A549 (cell line): ENCODE measurements around the gene SYT15. TPM values are rescaled to one million over a fixed set of nuclear protein-coding genes. Genes with fewer than 3 reads are reported as not detected.

Experiments used
- ATAC-seq, 2 experiments: fragments of 200-7000 bp in 1 of 2; fragments of >200 bp in 1 of 2; cut with Nextera tagmentation in 1 of 2; cut with Tn5 transposase in 1 of 2; 3 replicates each; pipeline versions ENCODE4 v1.8.0 to v1.9.1; 2018 to 2020; ENCODE audit warnings: mild to moderate bottlenecking in 1 of 2, moderate library complexity in 1 of 2
- CTCF ChIA-PET: fragments of 300-600 bp; sonication (Branson Sonifier 250); formaldehyde crosslinking; extraction: SDS; loops from one replicate; lab custom pipeline; 2021; ENCODE audit warnings: antibody characterized with exemption, inconsistent platforms; lab: Yijun Ruan, JAX
- POLR2A ChIA-PET: fragments of 350-600 bp; formaldehyde crosslinking; extraction: SDS; loops from one replicate; lab custom pipeline; 2021; ENCODE audit warnings: antibody characterized with exemption, inconsistent platforms; lab: Yijun Ruan, JAX
- DNase-seq, 2 experiments: peaks; one replicate each; pipeline versions ENCODE4 v3.0.0 to v3.0.0-alpha.2; 2011 to 2016; ENCODE audit warnings: low read depth in 1 of 2, low spot score in 1 of 2
- FAIRE-seq: peaks from 2 replicates; lab custom pipeline; 2011; peaks lifted over from hg19 to GRCh38; lab: Jason Lieb, UNC
- H3K27ac ChIP-seq, 2 experiments: fragments of >200 bp; sonication (Bioruptor Twin); formaldehyde crosslinking; 3 replicates each; pipeline ENCODE4 v1.5.1; 2016 to 2017
- H3K4me1 ChIP-seq: fragments of >200 bp; sonication (Bioruptor Twin); formaldehyde crosslinking; 3 replicates; pipeline ENCODE4 v1.6.1; 2016
- H3K4me2 ChIP-seq: fragments of >200 bp; sonication (Bioruptor Twin); formaldehyde crosslinking; 3 replicates; pipeline ENCODE4 v1.6.1; 2016
- H3K4me3 ChIP-seq: fragments of >200 bp; sonication (Bioruptor Twin); formaldehyde crosslinking; 3 replicates; pipeline ENCODE4 v1.5.1; 2016
- H3K9me3 ChIP-seq: fragments of >200 bp; sonication (Bioruptor Twin); formaldehyde crosslinking; 3 replicates; pipeline ENCODE4 v1.6.1; 2016
- BCL3 ChIP-seq: fragments of >200 bp; sonication (Bioruptor Twin); formaldehyde crosslinking; IDR thresholded peaks from 3 replicates; pipeline ENCODE4 v1.6.1; 2016
- BHLHE40 ChIP-seq: IDR thresholded peaks from 2 replicates; pipeline ENCODE4 v1.6.1; 2012; ENCODE audit warnings: low read depth, low read length, inconsistent platforms
- CHD2 ChIP-seq: fragments of 150-350 bp; IDR thresholded peaks from 2 replicates; pipeline ENCODE4 v1.6.1; 2014; ENCODE audit warnings: low read length; ENCODE audit not compliant: partially characterized antibody
- FOXS1 ChIP-seq: fragments of 250-450 bp; sonication (Bioruptor Pico); IDR thresholded peaks from 2 replicates; pipeline ENCODE4 v1.5.0; 2020; ENCODE audit warnings: mild to moderate bottlenecking, moderate library complexity
- HES2 ChIP-seq: fragments of >200 bp; sonication (Bioruptor Twin); formaldehyde crosslinking; IDR thresholded peaks from 2 replicates; pipeline ENCODE4 v1.6.1; 2016
- HMGXB4 ChIP-seq: fragments of 250-450 bp; sonication (Bioruptor Pico); IDR thresholded peaks from 2 replicates; pipeline ENCODE4 v1.5.0; 2021; ENCODE audit warnings: mild to moderate bottlenecking, moderate library complexity, borderline replicate concordance
- HOXA7 ChIP-seq: fragments of 250-450 bp; sonication (Bioruptor Pico); IDR thresholded peaks from 2 replicates; pipeline ENCODE4 v1.5.0; 2020; ENCODE audit warnings: mild to moderate bottlenecking, moderate library complexity
- HOXB5 ChIP-seq: fragments of 250-450 bp; sonication (Bioruptor Pico); IDR thresholded peaks from 2 replicates; pipeline ENCODE4 v1.5.0; 2020; ENCODE audit warnings: mild to moderate bottlenecking, moderate library complexity
- JUN ChIP-seq, 2 experiments: fragments of >200 bp; sonication (Bioruptor Twin); formaldehyde crosslinking; IDR thresholded peaks; 2 replicates in 1 of 2; 3 replicates in 1 of 2; pipeline ENCODE4 v1.6.1; 2016 to 2017
- NR3C1 ChIP-seq: fragments of >200 bp; sonication (Bioruptor Twin); formaldehyde crosslinking; IDR thresholded peaks from 3 replicates; pipeline ENCODE4 v1.6.1; 2017
- POLR2A ChIP-seq: IDR thresholded peaks from 2 replicates; pipeline ENCODE4 v1.6.1; 2012; ENCODE audit warnings: mild to moderate bottlenecking, low read length
- POLR2AphosphoS2 ChIP-seq: conservative IDR thresholded peaks from 2 replicates; pipeline ENCODE4 v1.6.1; 2012; ENCODE audit warnings: low read length, improper control_type of control experiment, inconsistent platforms
- RARB ChIP-seq: fragments of 250-450 bp; sonication (Bioruptor Pico); IDR thresholded peaks from 2 replicates; pipeline ENCODE4 v1.8.0; 2021; ENCODE audit warnings: mild to moderate bottlenecking, moderate library complexity
- REST ChIP-seq: fragments of 200-600 bp; sonication (generic); IDR thresholded peaks from 2 replicates; pipeline ENCODE4 v1.6.1; 2016; ENCODE audit warnings: antibody characterized with exemption, mild to moderate bottlenecking, moderate library complexity
- RFX5 ChIP-seq: fragments of 450-650 bp; IDR thresholded peaks from 2 replicates; pipeline ENCODE4 v1.7.1; 2014; ENCODE audit warnings: antibody characterized with exemption, mild to moderate bottlenecking, moderate library complexity
- TP53 ChIP-seq: fragments of 250-450 bp; sonication (Bioruptor Pico); IDR thresholded peaks from 2 replicates; pipeline ENCODE4 v1.5.0; 2021; ENCODE audit warnings: mild to moderate bottlenecking, moderate library complexity
- ZC3H11A ChIP-seq: fragments of 450-650 bp; IDR thresholded peaks from 2 replicates; pipeline ENCODE4 v1.6.1; 2014; ENCODE audit warnings: antibody characterized with exemption, mild to moderate bottlenecking
- WGBS: methylation state at CpG from one replicate; pipeline ENCODE4 v1.1.6; 2017; ENCODE audit errors: missing lambda C conversion rate; 5-methylcytosine and 5-hydroxymethylcytosine counted together
- polyA plus RNA-seq, 4 experiments: library from polyadenylated mRNA; depleted of rRNA in 3 of 4; stranded (reverse); fragments of >200 nt; fragmentation: RNase III in 1 of 4; extraction: RNeasy Plus Mini Kit Qiagen cat#74134 plus additional on column Dnase treatment in 1 of 4; gene quantifications; 2 replicates in 3 of 4; 3 replicates in 1 of 4; pipeline ENCODE4 v1.2.3, GENCODE V29; 2011 to 2017

SYT15 gene
- polyA plus RNA-seq, 2 of the 4 experiments (the other 2 are of a cell fraction) = 3.5 to 3.6 TPM

GRCh38 chr10:46552526-46553237, 26.2 kb upstream of the SYT15 start:
- TF ChIP-seq ZC3H11A (no peak), BHLHE40 (no peak), HOXA7 (no peak), CHD2 (no peak)
- DNase-seq (no peak), ATAC-seq (no peak), FAIRE-seq (no peak)
- CTCF ChIA-PET = interaction anchor here (0.9 to 9.4 kb wide), 6 partner anchors 6 to 325 kb away, joined by 3 to 87 read pairs (median 3); no protein-coding TSS in a partner anchor
- Histone ChIP-seq H3K4me2 (peak overlapping the region; percentile 68), H3K27ac (peak overlapping the region; percentile 88 to 89; a peak in 5 of 6 replicates), H3K9me3 (no peaks in the 10 kb centered on the region), H3K4me3 (no peak overlapping the region), H3K4me1 (peaks cover 76% of the 10 kb centered on the region)
- POLR2A ChIA-PET = interaction anchor here (2.0 kb wide), 1 partner anchor 13 kb away, joined by 7 read pairs; no protein-coding TSS in a partner anchor
- 90% methylated on average over 10 of the region's 10 CpGs for WGBS

GRCh38 chr10:46553238-46554049, 25.5 kb upstream of the SYT15 start:
- POLR2A ChIA-PET = interaction anchor here (1.1 to 2.0 kb wide), 2 partner anchors 9 to 14 kb away, joined by 3 to 7 read pairs; no protein-coding TSS in a partner anchor
- ATAC-seq (no peak), FAIRE-seq (no peak), DNase-seq (no peak)
- peak overlapping the region; percentile 68 for H3K4me2 ChIP-seq
- no peaks in the 10 kb centered on the region for H3K9me3 ChIP-seq
- WGBS = 56% methylated on average over 2 of the region's 2 CpGs
- no peak overlapping the region; the same call in 2 of the 3 replicates for H3K4me3 ChIP-seq
- 0 out of 2 replicates have a peak, but pooled peaks have one; percentile 21 for TF ChIP-seq POLR2AphosphoS2
- TF ChIP-seq HOXA7 = no peak
- no peak for TF ChIP-seq POLR2A
- TF ChIP-seq BCL3 = no peak
- TF ChIP-seq REST = no peak
- peak overlapping the region; percentile 88 to 89 for H3K27ac ChIP-seq
- CTCF ChIA-PET = interaction anchor here (0.7 to 9.4 kb wide), 8 partner anchors 6 to 1222 kb away, joined by 3 to 87 read pairs (median 3); no protein-coding TSS in a partner anchor
- peaks cover 76% of the 10 kb centered on the region for H3K4me1 ChIP-seq

GRCh38 chr10:46554166-46554781, 24.7 kb upstream of the SYT15 start:
- 87% methylated on average over 7 of the region's 7 CpGs for WGBS
- CTCF ChIA-PET = interaction anchor here (0.7 to 9.4 kb wide), 5 partner anchors 7 to 1222 kb away, joined by 3 to 87 read pairs (median 6); no protein-coding TSS in a partner anchor
- peaks cover 76% of the 10 kb centered on the region for H3K4me1 ChIP-seq
- TF ChIP-seq JUN (IDR thresholded peaks at IDR 0.05) (no peak), RARB (CRISPR knock-in tag) (no peak), FOXS1 (no peak), RFX5 (no peak), HOXB5 (CRISPR knock-in tag) (no peak), HMGXB4 (CRISPR knock-in tag) (no peak), REST (no peak), HOXA7 (no peak), NR3C1 (no peak), HES2 (no peak), TP53 (CRISPR knock-in tag) (no peak)

More at GRCh38 chr10:46554166-46554781, 24.7 kb upstream of the SYT15 start:
- peak overlapping the region; percentile 88 to 89 for H3K27ac ChIP-seq
- FAIRE-seq (no peak), DNase-seq (no peak), ATAC-seq (no peak)
- peak overlapping the region; percentile 68 for H3K4me2 ChIP-seq
- no peaks in the 10 kb centered on the region for H3K9me3 ChIP-seq
- peak overlapping the region; percentile 70 for H3K4me3 ChIP-seq
- POLR2A ChIA-PET = interaction anchor here (1.1 to 2.0 kb wide), 2 partner anchors 10 to 14 kb away, joined by 3 to 7 read pairs; no protein-coding TSS in a partner anchor
